OCI-LY3 (cell line): ENCODE results near the gene CACNA2D1.

Source experiments
- H2AFZ ChIP-seq: fragments of 200-600, 300-600 bp; shearing (Covaris generic); 2 replicates; pipeline ENCODE4 v1.6.0; 2014; ENCODE audit warnings: antibody characterized with exemption, low read depth, low read length
- H3K27ac ChIP-seq: fragments of 200-600, 300-600 bp; sonication (generic); 2 replicates; pipeline ENCODE4 v1.5.1; 2014; ENCODE audit warnings: mild to moderate bottlenecking, low read length, moderate library complexity, mixed read lengths
- H3K27me3 ChIP-seq: fragments of 200-600, 300-600 bp; sonication (generic); 2 replicates; pipeline ENCODE4 v1.6.1; 2014; ENCODE audit warnings: low read depth, low read length, mixed read lengths
- H3K36me3 ChIP-seq: fragments of 200-600, 300-600 bp; sonication (generic); replicated peaks from 2 replicates; pipeline ENCODE3; 2014; ENCODE audit warnings: low read depth, low read length, mixed read lengths
- H3K4me1 ChIP-seq: fragments of 300-600, 200-600 bp; sonication (generic); 2 replicates; pipeline ENCODE4 v1.6.1; 2014; ENCODE audit warnings: low read length, mixed read lengths
- H3K4me2 ChIP-seq: fragments of 200-600, 300-600 bp; sonication (generic); 2 replicates; pipeline ENCODE4 v1.6.1; 2014; ENCODE audit warnings: low read length, mixed read lengths
- H3K4me3 ChIP-seq: fragments of 300-600, 200-600 bp; sonication (generic); 2 replicates; pipeline ENCODE4 v1.5.1; 2014; ENCODE audit warnings: antibody characterized with exemption, mild to moderate bottlenecking, low read length, moderate library complexity
- H3K79me2 ChIP-seq: fragments of 300-600, 200-600 bp; shearing (Covaris generic); 2 replicates; pipeline ENCODE4 v1.6.1; 2014; ENCODE audit warnings: mild to moderate bottlenecking, low read length, mixed read lengths
- H3K9ac ChIP-seq: fragments of 300-600, 200-600 bp; shearing (Covaris generic); 2 replicates; pipeline ENCODE4 v1.6.0; 2014; ENCODE audit warnings: mild to moderate bottlenecking, low read length, moderate library complexity
- H3K9me3 ChIP-seq: fragments of 200-600, 300-600 bp; shearing (Covaris generic); 2 replicates; pipeline ENCODE4 v1.6.1; 2014; ENCODE audit warnings: low read length, mixed read lengths; ENCODE audit not compliant: insufficient read depth
- H4K20me1 ChIP-seq: fragments of 200-600, 300-600 bp; sonication (generic); 2 replicates; pipeline ENCODE4 v1.6.1; 2016; ENCODE audit warnings: low read length, mixed read lengths; ENCODE audit not compliant: insufficient read depth
- EZH2phosphoT487 ChIP-seq: fragments of 200-600 bp; shearing (Covaris generic); IDR thresholded peaks from 2 replicates; pipeline ENCODE4 v1.6.1; 2018; ENCODE audit warnings: antibody characterized with exemption, mixed run types, low read depth
- TF ChIP-seq, protein P1 (sequence below): fragments of 200-600, 300-600 bp; sonication (generic); IDR thresholded peaks from 2 replicates; pipeline ENCODE4 v1.5.1; 2014; ENCODE audit warnings: antibody characterized with exemption, low read length, low read depth

Gene CACNA2D1

DNA sequence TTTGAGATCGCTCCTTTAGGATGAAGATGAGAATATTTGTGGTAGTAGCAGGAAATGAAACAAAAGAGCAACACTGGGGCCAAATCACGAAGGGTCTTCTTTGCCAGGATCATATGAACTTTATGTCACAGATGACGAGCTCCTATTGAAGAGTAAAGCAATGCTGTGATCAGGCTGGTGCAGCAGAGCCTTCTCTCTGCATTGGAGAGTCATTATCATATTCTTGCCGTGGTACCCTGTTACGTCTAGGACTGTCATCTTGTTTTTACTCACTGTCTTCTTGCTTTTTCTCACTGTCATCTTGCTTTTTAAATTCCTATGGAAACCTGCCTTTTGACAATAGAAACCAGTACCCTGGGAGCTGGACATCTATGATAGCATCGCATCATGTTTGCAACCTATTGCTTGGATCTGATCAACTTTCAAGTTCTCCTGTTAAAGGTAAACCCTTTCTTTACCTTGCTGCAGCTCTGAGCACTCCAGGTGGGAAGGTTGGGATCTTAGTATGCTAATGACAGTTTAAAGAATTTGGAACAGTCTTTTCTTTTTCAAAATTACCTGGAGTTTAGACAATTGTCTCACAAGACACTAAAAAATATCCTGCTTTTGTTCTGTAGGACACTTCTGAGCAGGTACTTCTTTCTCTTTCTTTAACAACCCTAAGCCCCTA is 27.9 kb upstream of the CACNA2D1 start:
- Histone ChIP-seq H4K20me1 (no peaks in the 10 kb centered on the region), H3K36me3 (no peaks in the 10 kb centered on the region), H3K4me2 (no peak overlapping the region), H3K4me1 (peaks cover 4% of the 10 kb centered on the region; the same call in 1 of the 2 replicates), H3K79me2 (no peaks in the 10 kb centered on the region), H2AFZ (no peak overlapping the region), H3K9me3 (no peaks in the 10 kb centered on the region), H3K4me3 (no peak overlapping the region), H3K9ac (no peak overlapping the region), H3K27ac (no peak overlapping the region), H3K27me3 (no peaks in the 10 kb centered on the region)
- TF ChIP-seq, protein P1, sequence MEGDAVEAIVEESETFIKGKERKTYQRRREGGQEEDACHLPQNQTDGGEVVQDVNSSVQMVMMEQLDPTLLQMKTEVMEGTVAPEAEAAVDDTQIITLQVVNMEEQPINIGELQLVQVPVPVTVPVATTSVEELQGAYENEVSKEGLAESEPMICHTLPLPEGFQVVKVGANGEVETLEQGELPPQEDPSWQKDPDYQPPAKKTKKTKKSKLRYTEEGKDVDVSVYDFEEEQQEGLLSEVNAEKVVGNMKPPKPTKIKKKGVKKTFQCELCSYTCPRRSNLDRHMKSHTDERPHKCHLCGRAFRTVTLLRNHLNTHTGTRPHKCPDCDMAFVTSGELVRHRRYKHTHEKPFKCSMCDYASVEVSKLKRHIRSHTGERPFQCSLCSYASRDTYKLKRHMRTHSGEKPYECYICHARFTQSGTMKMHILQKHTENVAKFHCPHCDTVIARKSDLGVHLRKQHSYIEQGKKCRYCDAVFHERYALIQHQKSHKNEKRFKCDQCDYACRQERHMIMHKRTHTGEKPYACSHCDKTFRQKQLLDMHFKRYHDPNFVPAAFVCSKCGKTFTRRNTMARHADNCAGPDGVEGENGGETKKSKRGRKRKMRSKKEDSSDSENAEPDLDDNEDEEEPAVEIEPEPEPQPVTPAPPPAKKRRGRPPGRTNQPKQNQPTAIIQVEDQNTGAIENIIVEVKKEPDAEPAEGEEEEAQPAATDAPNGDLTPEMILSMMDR = no peak
- no peak for TF ChIP-seq EZH2phosphoT487

GRCh38 chr7:82469207-82469606 is 25.6 kb upstream of the CACNA2D1 start:
- Histone ChIP-seq H3K79me2 (no peaks in the 10 kb centered on the region), H3K9ac (no peak overlapping the region), H3K4me3 (no peak overlapping the region), H3K36me3 (no peaks in the 10 kb centered on the region), H2AFZ (no peak overlapping the region), H3K9me3 (no peaks in the 10 kb centered on the region), H3K27ac (no peak overlapping the region), H4K20me1 (no peaks in the 10 kb centered on the region), H3K4me1 (peaks cover 4% of the 10 kb centered on the region; the same call in 1 of the 2 replicates), H3K27me3 (no peaks in the 10 kb centered on the region), H3K4me2 (no peak overlapping the region)
- no peak for TF ChIP-seq EZH2phosphoT487
- TF ChIP-seq, protein P1 = no peak

DNA sequence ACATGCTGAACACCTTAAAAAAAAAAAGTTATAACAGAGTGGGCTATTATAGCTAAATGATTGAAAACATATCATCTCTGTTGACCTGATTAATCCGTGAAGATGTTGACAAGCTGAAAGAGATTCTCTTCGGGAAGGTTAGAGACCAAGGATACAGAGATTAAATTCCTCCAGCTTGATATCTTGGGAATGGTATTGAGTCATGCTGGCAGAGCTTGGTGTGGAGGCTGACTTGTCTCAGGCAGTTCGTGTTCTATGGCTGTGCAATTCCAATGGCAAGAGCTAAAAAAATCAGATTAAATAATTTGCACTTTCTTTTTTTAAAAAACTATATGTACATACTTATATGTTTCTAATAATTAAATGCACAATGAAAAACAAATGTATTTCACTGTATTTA is 24.9 kb upstream of the CACNA2D1 start:
- no peaks in the 10 kb centered on the region for H3K36me3 ChIP-seq
- H3K4me2 ChIP-seq = no peak overlapping the region
- no peak overlapping the region for H3K27ac ChIP-seq
- no peak overlapping the region for H2AFZ ChIP-seq
- no peaks in the 10 kb centered on the region for H4K20me1 ChIP-seq
- peaks cover 4% of the 10 kb centered on the region; the same call in 1 of the 2 replicates for H3K4me1 ChIP-seq
- no peaks in the 10 kb centered on the region for H3K9me3 ChIP-seq
- H3K79me2 ChIP-seq = no peaks in the 10 kb centered on the region
- H3K9ac ChIP-seq = no peak overlapping the region
- TF ChIP-seq EZH2phosphoT487 = no peak
- TF ChIP-seq, protein P1 = no peak
- no peak overlapping the region for H3K4me3 ChIP-seq
- H3K27me3 ChIP-seq = no peaks in the 10 kb centered on the region

DNA sequence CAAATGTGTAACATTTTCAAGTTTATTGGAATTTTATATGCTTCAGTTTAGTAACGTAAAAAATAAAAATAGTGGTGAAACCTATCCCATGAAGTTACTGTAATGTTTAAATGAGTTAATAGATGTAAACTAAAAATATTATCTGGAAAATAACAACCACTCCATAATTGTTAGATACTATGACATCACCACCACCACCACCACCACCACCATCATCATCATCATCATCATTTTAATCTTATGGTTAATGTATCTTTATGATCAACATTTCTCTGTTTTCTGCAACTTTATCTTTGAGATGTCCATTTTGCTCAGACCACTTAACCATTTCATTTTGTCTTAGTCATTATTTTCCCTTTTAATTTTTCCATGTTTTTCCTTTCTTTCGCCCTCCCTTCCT is 23.4 kb upstream of the CACNA2D1 start:
- Histone ChIP-seq H3K36me3 (no peaks in the 10 kb centered on the region), H4K20me1 (no peaks in the 10 kb centered on the region), H3K79me2 (no peaks in the 10 kb centered on the region), H3K9me3 (no peaks in the 10 kb centered on the region), H3K4me2 (no peak overlapping the region), H3K27ac (no peak overlapping the region), H3K4me1 (peaks cover 4% of the 10 kb centered on the region; the same call in 1 of the 2 replicates), H2AFZ (no peak overlapping the region), H3K4me3 (no peak overlapping the region), H3K9ac (no peak overlapping the region), H3K27me3 (no peaks in the 10 kb centered on the region)
- no peak for TF ChIP-seq EZH2phosphoT487
- TF ChIP-seq, protein P1 = no peak
